ENCODE data around the gene L1TD1. TPM values are rescaled to one million over a fixed set of nuclear protein-coding genes. Genes with fewer than 3 reads are reported as not detected.

The L1TD1 gene
- total and polyA plus RNA-seq, 9 of the 15 experiments (the other 6 are each of a cell fraction or from before 2014, with no cell fraction given) = 0.09 TPM; not detected in 8

GRCh38 chr1:62259551-62259950 lies 64.9 kb downstream of the L1TD1 start:
- H2AFZ ChIP-seq (ENCODE audit: low read depth, low read length) = no peak overlapping the region
- H3K4me1 ChIP-seq (replicated peaks in 1 of 2; ENCODE audit: control insufficient read depth in 2 of 2, insufficient read depth in 2 of 2, low read length in 2 of 2) = no peaks in the 10 kb centered on the region
- no peaks in the 10 kb centered on the region for H3K36me3 ChIP-seq (ENCODE audit: control insufficient read depth, insufficient read depth, low read length)
- in situ Hi-C loops (cut with MboI) (no loop called here), intact Hi-C loops (cut with micrococcal nuclease) (no loop called here)
- H3K9ac ChIP-seq (ENCODE audit: insufficient read depth in 1 of 2, low read depth in 2 of 2, low read length in 2 of 2) = no peak overlapping the region
- no peak overlapping the region for H3K27ac ChIP-seq (ENCODE audit: extremely low read depth, low read depth, low read length)
- H3K4me2 ChIP-seq (ENCODE audit: insufficient read depth, low read length) = no peak overlapping the region
- no peaks in the 10 kb centered on the region for H3K79me2 ChIP-seq (ENCODE audit: control insufficient read depth, insufficient read depth, low read length)
- H3K9me3 ChIP-seq (replicated peaks; ENCODE audit: control insufficient read depth, insufficient read depth, low read depth, low read length) = no peaks in the 10 kb centered on the region
- TF ChIP-seq ARID3B (CRISPR knock-in tag; IDR thresholded peaks at IDR 0.05; ENCODE audit: borderline replicate concordance) (no peak), PATZ1 (CRISPR knock-in tag; IDR thresholded peaks at IDR 0.05; ENCODE audit: borderline replicate concordance) (no peak), ESRRB (CRISPR knock-in tag; IDR thresholded peaks at IDR 0.05; ENCODE audit: borderline replicate concordance) (no peak), ZBTB11 (CRISPR knock-in tag; IDR thresholded peaks at IDR 0.05) (no peak), GTF2F1 (IDR thresholded peaks at IDR 0.05; ENCODE audit: low read depth, low read length) (no peak), ELF4 (CRISPR knock-in tag; IDR thresholded peaks at IDR 0.05) (no peak)
- ATAC-seq (no peak), FAIRE-seq (no peak), DNase-seq (ENCODE audit: extremely low read depth in 1 of 4, low spot score in 3 of 4) (no peak)
- ChIA-PET POLR2A (no interaction called here), CTCF (ENCODE audit: low intra/inter-chr PET ratio) (no interaction called here)
- 0% methylated on average over 4 of the region's 4 CpGs for WGBS (ENCODE audit: insufficient coverage, low coverage, missing lambda C conversion rate)
- H3K4me3 ChIP-seq = no peak overlapping the region
- H3K27me3 ChIP-seq (ENCODE audit: control insufficient read depth in 2 of 2, insufficient read depth in 2 of 2, low read length in 2 of 2) = peaks cover 7 to 26% of the 10 kb centered on the region in 2 experiments
- BruUV-seq (replicated peaks) = no TSS peak
- no peaks in the 10 kb centered on the region for H3K9me1 ChIP-seq (ENCODE audit: control insufficient read depth, insufficient read depth, low read length)
- H4K20me1 ChIP-seq (replicated peaks; ENCODE audit: control insufficient read depth, insufficient read depth, low read length) = no peaks in the 10 kb centered on the region; the same call in 1 of the 2 replicates
